ENCODE measurements around the gene C2CD2.

- TF ChIP-seq, protein P1, sequence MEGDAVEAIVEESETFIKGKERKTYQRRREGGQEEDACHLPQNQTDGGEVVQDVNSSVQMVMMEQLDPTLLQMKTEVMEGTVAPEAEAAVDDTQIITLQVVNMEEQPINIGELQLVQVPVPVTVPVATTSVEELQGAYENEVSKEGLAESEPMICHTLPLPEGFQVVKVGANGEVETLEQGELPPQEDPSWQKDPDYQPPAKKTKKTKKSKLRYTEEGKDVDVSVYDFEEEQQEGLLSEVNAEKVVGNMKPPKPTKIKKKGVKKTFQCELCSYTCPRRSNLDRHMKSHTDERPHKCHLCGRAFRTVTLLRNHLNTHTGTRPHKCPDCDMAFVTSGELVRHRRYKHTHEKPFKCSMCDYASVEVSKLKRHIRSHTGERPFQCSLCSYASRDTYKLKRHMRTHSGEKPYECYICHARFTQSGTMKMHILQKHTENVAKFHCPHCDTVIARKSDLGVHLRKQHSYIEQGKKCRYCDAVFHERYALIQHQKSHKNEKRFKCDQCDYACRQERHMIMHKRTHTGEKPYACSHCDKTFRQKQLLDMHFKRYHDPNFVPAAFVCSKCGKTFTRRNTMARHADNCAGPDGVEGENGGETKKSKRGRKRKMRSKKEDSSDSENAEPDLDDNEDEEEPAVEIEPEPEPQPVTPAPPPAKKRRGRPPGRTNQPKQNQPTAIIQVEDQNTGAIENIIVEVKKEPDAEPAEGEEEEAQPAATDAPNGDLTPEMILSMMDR (conservative IDR thresholded peaks at IDR 0.05; ENCODE audit: low read length), result no peak
- no peak for TF ChIP-seq EZH2phosphoT487 (IDR thresholded peaks at IDR 0.05; ENCODE audit: borderline replicate concordance, low read depth, low read length)
Observed at GRCh38 chr21:41868062-41868710, 85.6 kb downstream of the C2CD2 start.
